ENCODE data around the gene TEKT3.

The TEKT3 gene

GRCh38 chr17:15319452-15320010, 21.9 kb downstream of the TEKT3 start:
- TF ChIP-seq, protein P1, sequence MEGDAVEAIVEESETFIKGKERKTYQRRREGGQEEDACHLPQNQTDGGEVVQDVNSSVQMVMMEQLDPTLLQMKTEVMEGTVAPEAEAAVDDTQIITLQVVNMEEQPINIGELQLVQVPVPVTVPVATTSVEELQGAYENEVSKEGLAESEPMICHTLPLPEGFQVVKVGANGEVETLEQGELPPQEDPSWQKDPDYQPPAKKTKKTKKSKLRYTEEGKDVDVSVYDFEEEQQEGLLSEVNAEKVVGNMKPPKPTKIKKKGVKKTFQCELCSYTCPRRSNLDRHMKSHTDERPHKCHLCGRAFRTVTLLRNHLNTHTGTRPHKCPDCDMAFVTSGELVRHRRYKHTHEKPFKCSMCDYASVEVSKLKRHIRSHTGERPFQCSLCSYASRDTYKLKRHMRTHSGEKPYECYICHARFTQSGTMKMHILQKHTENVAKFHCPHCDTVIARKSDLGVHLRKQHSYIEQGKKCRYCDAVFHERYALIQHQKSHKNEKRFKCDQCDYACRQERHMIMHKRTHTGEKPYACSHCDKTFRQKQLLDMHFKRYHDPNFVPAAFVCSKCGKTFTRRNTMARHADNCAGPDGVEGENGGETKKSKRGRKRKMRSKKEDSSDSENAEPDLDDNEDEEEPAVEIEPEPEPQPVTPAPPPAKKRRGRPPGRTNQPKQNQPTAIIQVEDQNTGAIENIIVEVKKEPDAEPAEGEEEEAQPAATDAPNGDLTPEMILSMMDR (IDR thresholded peaks at IDR 0.05; ENCODE audit: borderline replicate concordance, insufficient read depth, low read depth, low read length), result no peak
- no peak overlapping the region for H3K4me3 ChIP-seq (ENCODE audit: low read depth, low read length)

DNA sequence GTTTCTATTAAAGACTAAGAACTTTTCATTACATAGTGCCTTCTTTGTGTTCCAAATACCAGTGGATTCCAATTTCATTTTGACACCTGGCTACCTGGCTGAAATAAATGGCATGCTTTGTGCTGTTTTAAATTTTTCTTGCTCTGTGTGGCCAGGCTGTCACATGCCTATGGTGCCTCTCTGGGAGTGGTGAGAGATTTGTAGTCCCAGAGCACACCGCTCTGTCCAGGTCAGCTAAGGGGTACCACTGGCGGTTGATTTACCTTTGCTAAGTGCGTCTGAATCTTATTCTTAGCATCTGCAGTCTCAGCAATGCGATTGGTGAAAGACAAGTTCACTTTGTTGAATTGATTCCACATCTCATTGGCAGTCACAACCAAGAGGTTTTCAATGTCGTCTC, 29.4 kb downstream of the TEKT3 start:
- TF ChIP-seq, protein P1 (IDR thresholded peaks at IDR 0.05; ENCODE audit: borderline replicate concordance, insufficient read depth, low read depth, low read length), result no peak
- H3K4me3 ChIP-seq (ENCODE audit: low read depth, low read length), result no peak overlapping the region

- TF ChIP-seq, protein P1 (IDR thresholded peaks at IDR 0.05; ENCODE audit: borderline replicate concordance, insufficient read depth, low read depth, low read length), result no peak
- no peak overlapping the region for H3K4me3 ChIP-seq (ENCODE audit: low read depth, low read length)
Measured at GRCh38 chr17:15309793-15310192, 31.6 kb downstream of the TEKT3 start.

DNA sequence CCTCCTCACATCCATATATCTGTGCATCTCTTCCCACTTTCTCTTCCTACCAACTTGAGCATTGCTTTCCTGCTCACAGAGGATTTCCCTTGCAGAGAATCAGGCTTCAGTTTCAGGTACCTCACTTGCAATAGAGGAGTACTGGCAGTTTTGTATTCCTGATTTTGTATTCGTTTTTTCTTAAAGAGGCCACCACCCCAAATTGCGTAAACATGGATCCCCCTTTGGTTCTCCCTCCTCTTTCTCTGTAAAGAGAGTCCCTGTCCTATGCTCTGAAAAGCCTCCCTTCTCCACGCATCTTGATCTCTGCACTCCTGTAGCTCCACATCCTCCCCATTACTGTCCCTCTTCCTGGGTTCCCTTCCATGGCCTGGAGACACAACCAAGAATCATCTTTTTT, 32.2 kb downstream of the TEKT3 start:
- TF ChIP-seq, protein P1 (IDR thresholded peaks at IDR 0.05; ENCODE audit: borderline replicate concordance, insufficient read depth, low read depth, low read length), result no peak
- no peak overlapping the region for H3K4me3 ChIP-seq (ENCODE audit: low read depth, low read length)

- no peak overlapping the region for H3K4me3 ChIP-seq (ENCODE audit: low read depth, low read length)
- TF ChIP-seq, protein P1 (IDR thresholded peaks at IDR 0.05; ENCODE audit: borderline replicate concordance, insufficient read depth, low read depth, low read length), result no peak
Measured at GRCh38 chr17:15308758-15309157, 32.6 kb downstream of the TEKT3 start.

DNA sequence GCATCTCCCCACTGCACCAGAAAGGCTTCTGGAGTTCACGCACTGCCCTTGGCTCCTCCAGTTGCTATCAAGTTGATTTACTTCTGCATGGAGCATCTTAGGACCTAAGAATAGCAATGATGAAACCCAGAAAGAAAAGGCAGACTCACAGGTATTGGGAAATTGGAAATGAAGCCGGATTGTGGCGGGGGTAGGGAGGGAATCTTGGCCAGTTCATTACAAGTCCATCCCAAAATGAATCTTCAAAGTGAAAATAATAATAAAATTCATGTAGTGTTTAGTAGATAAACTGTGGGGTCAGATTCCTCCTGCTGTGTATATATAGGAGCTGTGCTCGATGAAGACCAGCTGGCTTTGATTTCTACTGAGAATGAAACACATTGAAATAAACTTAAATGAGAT, 33.7 kb downstream of the TEKT3 start:
- H3K4me3 ChIP-seq (ENCODE audit: low read depth, low read length), result no peak overlapping the region
- TF ChIP-seq, protein P1 (IDR thresholded peaks at IDR 0.05; ENCODE audit: borderline replicate concordance, insufficient read depth, low read depth, low read length), result no peak

- TF ChIP-seq, protein P1 (IDR thresholded peaks at IDR 0.05; ENCODE audit: borderline replicate concordance, insufficient read depth, low read depth, low read length), result no peak
Measured at GRCh38 chr17:15303851-15304250, 37.5 kb downstream of the TEKT3 start.

More at GRCh38 chr17:15303851-15304250, 37.5 kb downstream of the TEKT3 start:
- H3K4me3 ChIP-seq (ENCODE audit: low read depth, low read length), result no peak overlapping the region
